Loucy (cell line): ENCODE results near the gene ADORA2A.

ENCODE experiments used
- H2AFZ ChIP-seq: fragments of 200-600 bp; sonication (generic); 2 replicates; pipeline ENCODE4 v1.6.0; 2016; ENCODE audit warnings: antibody characterized with exemption, mild to moderate bottlenecking, low read length, moderate library complexity
- H3F3A ChIP-seq: fragments of 200-600 bp; 2 replicates; pipeline ENCODE4 v1.6.0; 2016; ENCODE audit warnings: antibody characterized with exemption, low read depth, mild to moderate bottlenecking
- H3K27me3 ChIP-seq: fragments of 200-600 bp; sonication (generic); 2 replicates; pipeline ENCODE4 v1.6.1; 2014; ENCODE audit warnings: low read length, mild to moderate bottlenecking; ENCODE audit not compliant: insufficient read depth, poor library complexity, severe bottlenecking
- H3K36me3 ChIP-seq: fragments of 200-600 bp; sonication (generic); 2 replicates; pipeline ENCODE4 v1.6.1; 2016; ENCODE audit warnings: low read length; ENCODE audit not compliant: insufficient read depth
- H3K4me1 ChIP-seq: fragments of 200-600 bp; sonication (generic); 2 replicates; pipeline ENCODE4 v1.5.1; 2014; ENCODE audit warnings: low read length, mild to moderate bottlenecking; ENCODE audit not compliant: insufficient read depth, poor library complexity, severe bottlenecking
- H3K4me2 ChIP-seq: fragments of 200-600 bp; sonication (generic); 2 replicates; pipeline ENCODE4 v1.6.0; 2014; ENCODE audit warnings: antibody characterized with exemption, low read length, low read depth, mild to moderate bottlenecking; ENCODE audit not compliant: poor library complexity, severe bottlenecking
- H3K4me3 ChIP-seq: fragments of 200-600 bp; sonication (generic); 2 replicates; pipeline ENCODE4 v1.5.1; 2014; ENCODE audit warnings: low read length, mild to moderate bottlenecking, mixed read lengths; ENCODE audit not compliant: poor library complexity, severe bottlenecking
- H3K79me2 ChIP-seq: fragments of 200-600 bp; sonication (generic); 2 replicates; pipeline ENCODE4 v1.6.1; 2014; ENCODE audit warnings: low read length; ENCODE audit not compliant: insufficient read depth
- H3K9ac ChIP-seq: fragments of 200-600 bp; sonication (generic); 2 replicates; pipeline ENCODE4 v1.6.0; 2014; ENCODE audit warnings: mild to moderate bottlenecking, low read depth, low read length, moderate library complexity; ENCODE audit not compliant: poor library complexity, severe bottlenecking
- H3K9me2 ChIP-seq: fragments of 200-600 bp; sonication (generic); replicated peaks from 2 replicates; pipeline ENCODE4 v1.6.1; 2016; ENCODE audit warnings: low read depth, low read length, mixed read lengths
- H3K9me3 ChIP-seq: fragments of 200-600 bp; sonication (generic); 2 replicates; pipeline ENCODE4 v1.6.1; 2014; ENCODE audit warnings: mild to moderate bottlenecking, antibody characterized with exemption, low read length, low read depth; ENCODE audit not compliant: insufficient read depth
- H4K20me1 ChIP-seq: fragments of 200-600 bp; sonication (generic); 2 replicates; pipeline ENCODE4 v1.6.0; 2014; ENCODE audit warnings: antibody characterized with exemption, low read length, mild to moderate bottlenecking; ENCODE audit not compliant: insufficient read depth, poor library complexity, severe bottlenecking
- EZH2phosphoT487 ChIP-seq: fragments of 200-600 bp; IDR thresholded peaks from 2 replicates; pipeline ENCODE4 v1.6.1; 2018; ENCODE audit warnings: antibody characterized with exemption, mild to moderate bottlenecking, moderate library complexity, borderline replicate concordance
- TF ChIP-seq, protein P1 (sequence below): fragments of 200-600 bp; sonication (generic); conservative IDR thresholded peaks from 2 replicates; pipeline ENCODE4 v1.5.1; 2014; ENCODE audit warnings: mild to moderate bottlenecking, antibody characterized with exemption, low read length

Gene ADORA2A

DNA sequence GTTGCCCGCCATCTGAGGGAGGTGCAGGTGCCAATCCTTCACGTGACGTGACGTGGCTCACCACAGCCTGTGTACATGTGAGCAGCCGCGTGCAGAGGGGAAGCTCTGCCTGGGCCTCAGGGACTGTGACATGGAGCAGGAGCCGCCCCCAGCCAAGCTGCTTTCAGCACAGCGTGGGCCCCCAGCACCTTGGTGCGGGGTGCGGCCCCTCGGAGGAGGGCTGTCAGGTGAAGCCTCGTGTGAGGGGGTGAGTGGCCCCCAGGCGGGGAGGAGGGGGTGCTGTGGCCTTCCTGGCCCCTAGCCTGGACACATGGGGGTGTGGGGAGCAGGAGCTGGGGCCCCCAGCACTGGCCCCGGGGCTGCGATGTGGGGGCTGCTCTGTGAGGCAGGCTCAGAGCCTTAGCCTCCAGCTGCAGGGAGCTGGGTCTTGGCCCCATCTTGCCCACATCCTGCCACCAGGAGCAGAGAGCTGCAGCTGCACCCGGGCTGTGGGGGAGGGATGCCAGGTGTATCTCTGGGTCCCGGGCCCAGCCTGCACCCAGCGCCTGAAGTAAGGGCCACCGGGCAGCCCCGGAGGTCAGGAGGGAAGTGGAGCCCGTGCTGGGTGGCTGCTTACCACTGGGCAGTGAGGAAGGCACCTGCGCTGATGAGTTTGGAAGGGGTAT, at the start of gene ADORA2A:
Gene ADORA2A, plus strand, starts transcription at position 100 of the 665 bp plus-strand sequence. CDS start 5,806 bp downstream, outside the sequence.
- no peaks in the 10 kb centered on the region for H3F3A ChIP-seq
- no peaks in the 10 kb centered on the region for H3K9me3 ChIP-seq
- TF ChIP-seq EZH2phosphoT487: no peak
- TF ChIP-seq, protein P1, sequence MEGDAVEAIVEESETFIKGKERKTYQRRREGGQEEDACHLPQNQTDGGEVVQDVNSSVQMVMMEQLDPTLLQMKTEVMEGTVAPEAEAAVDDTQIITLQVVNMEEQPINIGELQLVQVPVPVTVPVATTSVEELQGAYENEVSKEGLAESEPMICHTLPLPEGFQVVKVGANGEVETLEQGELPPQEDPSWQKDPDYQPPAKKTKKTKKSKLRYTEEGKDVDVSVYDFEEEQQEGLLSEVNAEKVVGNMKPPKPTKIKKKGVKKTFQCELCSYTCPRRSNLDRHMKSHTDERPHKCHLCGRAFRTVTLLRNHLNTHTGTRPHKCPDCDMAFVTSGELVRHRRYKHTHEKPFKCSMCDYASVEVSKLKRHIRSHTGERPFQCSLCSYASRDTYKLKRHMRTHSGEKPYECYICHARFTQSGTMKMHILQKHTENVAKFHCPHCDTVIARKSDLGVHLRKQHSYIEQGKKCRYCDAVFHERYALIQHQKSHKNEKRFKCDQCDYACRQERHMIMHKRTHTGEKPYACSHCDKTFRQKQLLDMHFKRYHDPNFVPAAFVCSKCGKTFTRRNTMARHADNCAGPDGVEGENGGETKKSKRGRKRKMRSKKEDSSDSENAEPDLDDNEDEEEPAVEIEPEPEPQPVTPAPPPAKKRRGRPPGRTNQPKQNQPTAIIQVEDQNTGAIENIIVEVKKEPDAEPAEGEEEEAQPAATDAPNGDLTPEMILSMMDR: no peak
- no peak within 1 kb of the TSS for H2AFZ ChIP-seq
- no peaks in the 10 kb centered on the region for H4K20me1 ChIP-seq
- no peaks in the 10 kb centered on the region for H3K36me3 ChIP-seq
- H3K4me1 ChIP-seq: peaks cover 74% of the 10 kb centered on the region
- H3K4me3 ChIP-seq: peak within 1 kb of the TSS; percentile 68
- H3K9me2 ChIP-seq: no peaks in the 10 kb centered on the region
- H3K27me3 ChIP-seq: no peaks in the 10 kb centered on the region
- H3K79me2 ChIP-seq: peaks cover 44% of the 10 kb centered on the region
- H3K4me2 ChIP-seq: peak within 1 kb of the TSS; percentile 74
- peak within 1 kb of the TSS; percentile 68 for H3K9ac ChIP-seq

DNA sequence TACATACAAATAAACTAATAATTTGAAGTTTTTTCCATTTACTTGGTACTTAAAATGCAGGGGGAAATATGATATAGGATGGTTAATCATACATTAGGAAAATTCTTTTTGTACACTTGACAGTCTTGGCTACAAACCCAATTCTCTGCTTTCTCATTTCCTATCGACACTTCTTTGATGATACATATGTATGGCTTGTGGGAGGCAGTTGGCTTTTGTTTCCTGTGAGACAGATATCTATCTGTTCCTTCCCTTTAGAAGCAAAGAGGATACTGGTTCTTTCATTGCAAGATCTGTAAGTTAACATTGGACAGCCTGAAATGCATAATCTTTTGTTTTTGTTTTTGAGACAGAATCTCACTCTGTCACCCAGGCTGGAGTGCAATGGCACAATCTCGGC, 47.9 kb upstream of the ADORA2A start:
- Histone ChIP-seq H3K36me3 (peaks cover 29% of the 10 kb centered on the region), H3K9ac (peak overlapping the region; percentile 61), H3K4me1 (peaks cover 45% of the 10 kb centered on the region), H3K4me3 (peak overlapping the region; percentile 45), H4K20me1 (no peaks in the 10 kb centered on the region), H3K9me3 (peaks cover 5% of the 10 kb centered on the region), H3K9me2 (no peaks in the 10 kb centered on the region), H2AFZ (no peak overlapping the region), H3F3A (peaks cover 5% of the 10 kb centered on the region), H3K27me3 (no peaks in the 10 kb centered on the region), H3K4me2 (peak overlapping the region; percentile 71), H3K79me2 (peaks cover 10% of the 10 kb centered on the region; the same call in 1 of the 2 replicates)
- TF ChIP-seq, protein P1: no peak
- TF ChIP-seq EZH2phosphoT487: no peak

- TF ChIP-seq, protein P1: no peak
- TF ChIP-seq EZH2phosphoT487: no peak
- Histone ChIP-seq H3F3A (peaks cover 5% of the 10 kb centered on the region), H3K4me2 (peak overlapping the region; percentile 71), H3K9me2 (no peaks in the 10 kb centered on the region), H3K9me3 (no peaks in the 10 kb centered on the region), H3K9ac (peak overlapping the region; percentile 61), H3K79me2 (peaks cover 10% of the 10 kb centered on the region; the same call in 1 of the 2 replicates), H4K20me1 (no peaks in the 10 kb centered on the region), H3K27me3 (no peaks in the 10 kb centered on the region), H3K4me1 (peaks cover 45% of the 10 kb centered on the region), H2AFZ (no peak overlapping the region), H3K36me3 (peaks cover 24% of the 10 kb centered on the region), H3K4me3 (peak overlapping the region; percentile 45)
These were observed 47.0 kb upstream of the ADORA2A start for GRCh38 chr22:24380220-24380904.
